HG02623 (cell line): Measurements from ENCODE around the gene PLPP3.

ENCODE experiments used
- ATAC-seq: cut with Tn5 transposase; IDR thresholded peaks from one replicate; pipeline ENCODE4 v1.9.1; 2021; ENCODE audit warnings: moderate library complexity; ENCODE audit not compliant: unreplicated experiment

Gene PLPP3

DNA sequence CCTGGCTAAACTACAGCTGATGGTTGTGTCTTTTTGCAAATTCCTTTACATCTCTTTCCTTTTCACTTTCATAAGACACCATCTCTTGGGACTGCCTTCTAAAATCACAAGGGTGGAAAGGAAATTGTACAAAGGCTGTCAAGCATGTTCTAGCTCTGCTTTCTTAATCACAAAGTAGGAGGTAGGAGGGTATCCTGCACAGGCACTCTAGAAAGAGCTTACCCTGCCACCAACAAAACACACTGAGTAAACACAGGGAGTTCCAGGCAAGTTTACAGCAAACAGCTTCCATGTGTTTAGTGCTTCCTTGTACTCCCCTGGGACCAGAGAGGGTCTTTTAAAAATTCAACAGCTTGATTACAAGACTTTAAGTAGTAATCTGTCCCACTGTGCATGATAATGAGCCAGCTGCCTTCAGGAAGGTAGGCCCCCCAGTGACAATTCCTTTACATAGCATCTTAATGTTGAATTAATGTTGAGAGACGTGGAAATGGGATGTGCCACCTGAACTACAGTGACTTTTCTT, 2.4 kb downstream of the PLPP3 start:
- ATAC-seq, result no peak

DNA sequence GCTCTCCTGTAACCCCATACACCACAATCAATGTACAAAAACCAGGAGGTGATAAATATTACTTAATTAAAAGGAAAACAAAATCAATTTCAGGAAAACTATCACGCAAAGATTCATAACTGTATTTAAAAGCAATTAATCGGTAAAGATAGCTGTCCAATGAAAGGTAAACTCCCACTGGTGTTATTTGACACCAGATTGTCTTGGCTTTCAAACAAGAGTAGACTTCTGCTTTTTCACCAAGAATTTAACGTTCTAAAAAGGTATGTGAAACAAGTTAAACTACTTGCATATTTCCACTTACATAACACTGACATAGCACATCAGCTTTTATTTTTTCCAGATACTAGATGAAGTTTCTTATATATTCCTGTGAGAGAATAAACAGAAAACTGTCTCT, 3.5 kb downstream of the PLPP3 start:
- ATAC-seq, result no peak

DNA sequence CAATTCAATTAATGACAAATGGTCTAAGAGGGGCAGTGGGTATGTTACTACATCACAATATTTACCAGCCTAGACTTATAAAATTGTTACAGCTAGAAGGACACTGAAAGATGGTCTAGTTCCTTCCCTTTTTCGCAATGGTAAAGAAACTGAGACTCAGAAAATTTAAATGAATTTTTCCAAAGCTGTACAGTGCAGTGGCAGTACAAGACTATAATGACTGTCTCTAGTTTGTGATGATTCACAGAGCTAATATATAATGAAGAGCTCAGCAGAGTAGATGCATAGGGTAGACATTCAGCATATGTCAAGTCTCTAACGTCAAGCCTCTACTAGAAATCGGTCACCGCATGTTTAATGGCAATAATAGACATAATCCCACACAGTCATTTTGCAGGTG, 4.6 kb downstream of the PLPP3 start:
- no peak for ATAC-seq

DNA sequence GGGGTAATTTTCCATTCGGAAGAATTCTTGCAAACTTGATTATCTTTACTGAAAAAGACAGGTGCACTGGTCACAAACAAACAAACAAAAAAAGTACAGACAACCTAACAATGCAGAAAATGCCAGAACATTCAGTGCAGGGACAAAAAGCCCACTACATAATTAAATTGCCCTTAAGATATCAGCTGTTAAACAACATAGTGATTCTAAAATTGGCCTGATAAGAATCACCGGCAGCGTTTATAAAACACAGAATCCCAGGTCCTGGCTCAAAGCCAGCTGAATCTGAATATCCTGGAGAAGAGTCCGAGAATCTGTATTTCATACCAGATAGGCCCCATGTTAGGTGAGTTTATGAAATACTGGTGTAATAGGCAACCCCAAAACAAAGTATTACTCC, 6.1 kb downstream of the PLPP3 start:
- ATAC-seq, result no peak

DNA sequence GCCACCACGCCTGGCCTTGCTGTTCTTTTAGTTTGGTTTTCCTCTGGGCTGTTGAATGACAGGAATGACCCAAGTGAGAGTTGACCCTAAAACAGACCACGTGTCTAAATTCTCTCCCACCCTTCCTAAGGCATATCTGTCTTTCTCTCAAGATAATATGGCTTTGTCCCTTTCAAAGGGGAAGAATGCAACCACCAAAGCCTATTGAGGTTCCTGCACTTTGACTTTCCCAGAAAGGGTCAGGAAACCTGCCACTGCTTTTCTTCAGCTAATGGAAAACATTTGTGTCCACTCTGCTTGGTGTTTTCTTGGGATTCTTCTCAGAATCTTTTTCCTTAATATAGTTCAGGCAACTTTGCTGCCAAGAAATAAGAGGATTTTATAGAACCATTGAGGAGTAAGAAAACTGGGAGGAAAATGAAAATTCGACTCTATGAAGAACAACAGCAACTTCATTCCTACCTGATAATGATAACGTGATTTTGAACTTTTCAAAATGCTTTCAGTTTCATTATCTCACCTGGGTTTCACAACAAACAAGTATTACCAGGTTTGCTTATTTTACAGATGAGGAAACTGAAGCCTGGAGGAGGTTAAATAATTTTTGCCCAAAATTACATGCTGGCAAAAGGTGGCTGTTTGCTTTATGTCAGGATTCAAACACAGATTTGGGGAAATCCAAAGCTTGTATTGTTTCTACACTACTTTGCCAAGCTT, 6.9 kb downstream of the PLPP3 start:
- no peak for ATAC-seq

DNA sequence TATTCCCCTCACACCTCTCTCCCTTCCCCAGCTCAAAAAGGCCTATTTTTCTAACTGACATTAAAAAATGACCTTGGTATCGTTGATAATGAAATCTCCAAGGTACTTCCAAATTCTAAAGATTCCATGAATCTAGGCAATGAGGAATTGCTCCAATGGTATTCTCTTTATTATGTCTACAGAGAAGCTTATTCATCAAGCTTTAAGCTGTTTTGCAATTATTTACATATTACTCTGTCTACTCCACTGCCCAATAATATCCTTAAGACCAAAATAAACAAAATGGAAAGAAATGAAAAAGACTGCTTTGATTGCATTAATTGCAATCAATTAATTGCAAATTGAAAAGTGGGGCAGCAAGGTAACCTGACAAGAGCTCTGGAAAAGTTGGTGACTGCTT, 7.9 kb downstream of the PLPP3 start:
- ATAC-seq, result no peak

DNA sequence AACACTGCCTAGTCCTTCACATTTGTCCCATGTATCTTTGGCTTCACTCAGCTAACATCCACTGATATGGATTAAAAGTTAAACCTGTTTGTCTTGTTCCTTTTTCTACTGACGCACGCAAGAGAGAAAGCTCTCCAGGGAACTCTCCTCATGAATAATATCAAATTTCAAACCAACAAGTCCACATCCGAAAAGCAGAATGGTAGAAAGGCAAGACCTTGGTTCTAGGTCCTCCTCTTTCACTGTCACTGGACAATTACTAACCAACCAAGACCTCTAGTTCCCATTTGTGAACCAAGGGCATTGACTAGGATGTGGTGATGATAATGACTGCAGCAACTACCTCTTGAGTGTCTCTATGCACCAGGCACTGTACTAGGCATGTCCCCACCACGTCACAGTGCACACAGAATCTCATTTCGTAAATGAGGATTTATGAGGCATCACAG, 8.4 kb downstream of the PLPP3 start:
- ATAC-seq, result no peak

DNA sequence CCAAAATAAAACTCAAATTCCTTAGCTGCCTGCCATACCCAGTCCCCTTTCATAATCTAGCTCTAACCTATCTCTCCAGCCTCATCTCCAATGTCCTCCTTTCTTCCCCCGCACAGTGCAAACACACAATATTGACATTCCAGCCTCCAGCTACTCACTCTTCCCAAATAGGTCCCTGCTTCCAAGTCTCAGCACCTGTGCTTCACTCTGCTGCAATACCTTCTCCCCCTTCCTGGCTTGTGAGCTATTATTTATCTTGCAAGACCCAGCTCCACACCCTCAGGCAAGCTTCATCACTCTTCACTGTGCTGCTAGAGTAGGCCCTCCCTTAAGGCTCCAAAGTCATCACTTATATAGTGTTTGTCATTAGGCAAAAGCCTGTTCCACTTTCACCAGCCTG, 9.7 kb downstream of the PLPP3 start:
- no peak for ATAC-seq

DNA sequence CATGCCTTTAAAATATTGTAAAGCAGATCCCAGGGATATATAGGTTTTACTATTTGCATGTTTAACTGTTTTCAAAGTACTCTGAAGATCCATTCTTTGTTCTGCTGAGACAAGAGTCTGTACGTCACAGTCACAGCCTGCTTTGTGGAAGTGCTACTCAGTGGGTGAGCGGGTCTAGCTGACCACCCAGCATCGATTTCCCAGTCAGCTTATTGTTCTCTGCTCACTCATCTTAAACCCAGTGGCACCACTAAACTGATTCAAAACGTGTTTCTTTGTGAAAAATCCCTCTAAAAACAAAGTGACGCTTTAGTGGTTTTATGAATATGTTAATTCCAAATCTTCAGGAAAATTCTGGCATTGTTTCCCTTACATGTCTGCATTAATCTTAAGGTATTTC, 12.4 kb downstream of the PLPP3 start:
- ATAC-seq, result no peak

DNA sequence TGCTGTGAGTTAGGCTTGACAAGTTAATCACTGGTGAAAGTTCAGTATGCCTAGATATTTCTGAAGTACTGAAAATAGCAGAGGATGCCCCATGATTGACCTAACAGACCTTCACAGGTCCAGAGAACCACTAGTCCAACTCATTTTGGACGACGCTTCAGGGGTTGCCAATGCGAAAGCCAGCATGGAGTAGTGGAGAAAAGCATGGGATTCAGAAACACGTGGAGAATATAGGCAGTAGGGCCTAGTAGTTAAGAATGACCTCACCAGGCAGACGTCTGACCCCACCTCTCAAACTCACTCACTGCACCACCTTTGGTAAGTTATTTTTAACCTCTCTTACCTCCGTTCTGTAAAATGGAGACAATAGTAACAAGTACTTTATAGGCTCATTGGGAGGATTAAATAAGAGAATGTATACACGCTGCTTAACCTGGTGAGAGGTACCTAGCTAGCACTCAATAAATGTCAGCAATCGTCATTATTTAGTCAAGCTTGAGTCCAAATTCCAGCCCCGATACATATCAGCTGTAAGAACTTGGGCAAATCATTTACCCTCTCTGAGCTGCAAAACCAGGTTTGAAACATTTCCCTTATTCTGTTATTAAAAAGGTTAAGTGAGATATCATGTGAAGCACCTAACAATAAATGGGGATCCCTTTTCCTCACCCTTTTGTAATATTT, 13.2 kb downstream of the PLPP3 start:
- no peak for ATAC-seq

DNA sequence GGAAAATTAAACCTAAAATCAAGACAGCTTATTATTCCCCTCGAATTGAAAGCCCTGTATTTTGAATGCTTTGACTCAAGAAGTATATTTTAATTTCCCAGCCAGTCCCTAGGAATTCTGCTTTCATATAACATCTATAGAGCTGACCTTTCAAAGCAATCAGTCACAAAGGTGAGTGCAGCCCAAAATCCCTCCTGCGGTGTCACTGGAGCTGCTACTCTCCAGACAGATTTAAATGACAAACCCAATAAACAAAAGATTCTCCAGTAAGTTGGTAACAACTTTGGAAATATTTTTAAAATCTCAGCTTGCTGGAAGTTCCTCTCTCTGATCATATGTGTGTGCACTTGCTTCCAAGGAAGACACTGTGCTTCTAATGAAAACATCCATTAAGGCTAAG, 14.7 kb downstream of the PLPP3 start:
- ATAC-seq, result no peak

DNA sequence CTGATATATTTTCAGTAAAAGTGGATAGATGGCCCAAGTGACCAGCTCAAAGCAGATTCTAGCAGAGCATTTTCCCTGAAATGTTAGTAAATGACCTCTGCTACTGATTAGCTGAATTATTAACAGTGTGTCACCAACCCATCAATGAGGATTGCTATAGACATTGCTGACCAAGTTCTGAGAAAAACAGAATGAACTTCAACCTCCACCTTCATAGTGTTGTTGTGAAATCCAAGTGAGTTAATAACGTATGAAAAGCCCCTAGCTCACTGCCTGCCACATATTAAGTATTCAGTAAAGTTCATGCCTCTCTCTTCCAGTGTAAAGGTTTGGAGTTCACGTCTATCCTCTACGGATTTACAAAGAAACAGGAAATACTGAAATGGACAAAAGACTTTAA, 15.8 kb downstream of the PLPP3 start:
- ATAC-seq, result no peak

DNA sequence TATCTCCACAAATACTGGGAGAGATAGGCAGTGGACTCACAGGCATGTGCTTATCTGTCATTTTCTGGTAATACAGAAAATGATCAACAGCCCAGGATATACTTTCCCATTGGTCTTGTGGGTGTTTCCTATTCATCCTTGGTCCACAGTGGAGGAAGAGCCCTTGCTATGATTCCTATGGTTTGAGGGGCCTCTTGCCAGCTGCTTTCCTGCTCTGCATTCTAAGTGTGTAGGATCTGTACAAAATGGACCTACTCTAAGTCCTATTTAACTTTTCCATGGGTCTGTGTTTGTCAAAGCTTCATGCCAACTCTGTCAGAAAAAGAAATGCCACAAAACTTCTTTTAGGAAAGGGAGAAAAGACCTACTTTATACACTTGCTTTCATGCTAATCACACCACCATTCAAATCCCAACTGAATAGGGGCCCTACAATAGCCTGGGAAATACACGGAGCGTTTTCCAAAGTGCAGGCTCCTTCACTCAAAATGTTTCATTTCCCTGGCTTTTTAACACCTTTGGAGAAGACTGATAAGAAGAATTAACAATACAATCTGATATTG, 16.4 kb downstream of the PLPP3 start:
- no peak for ATAC-seq

DNA sequence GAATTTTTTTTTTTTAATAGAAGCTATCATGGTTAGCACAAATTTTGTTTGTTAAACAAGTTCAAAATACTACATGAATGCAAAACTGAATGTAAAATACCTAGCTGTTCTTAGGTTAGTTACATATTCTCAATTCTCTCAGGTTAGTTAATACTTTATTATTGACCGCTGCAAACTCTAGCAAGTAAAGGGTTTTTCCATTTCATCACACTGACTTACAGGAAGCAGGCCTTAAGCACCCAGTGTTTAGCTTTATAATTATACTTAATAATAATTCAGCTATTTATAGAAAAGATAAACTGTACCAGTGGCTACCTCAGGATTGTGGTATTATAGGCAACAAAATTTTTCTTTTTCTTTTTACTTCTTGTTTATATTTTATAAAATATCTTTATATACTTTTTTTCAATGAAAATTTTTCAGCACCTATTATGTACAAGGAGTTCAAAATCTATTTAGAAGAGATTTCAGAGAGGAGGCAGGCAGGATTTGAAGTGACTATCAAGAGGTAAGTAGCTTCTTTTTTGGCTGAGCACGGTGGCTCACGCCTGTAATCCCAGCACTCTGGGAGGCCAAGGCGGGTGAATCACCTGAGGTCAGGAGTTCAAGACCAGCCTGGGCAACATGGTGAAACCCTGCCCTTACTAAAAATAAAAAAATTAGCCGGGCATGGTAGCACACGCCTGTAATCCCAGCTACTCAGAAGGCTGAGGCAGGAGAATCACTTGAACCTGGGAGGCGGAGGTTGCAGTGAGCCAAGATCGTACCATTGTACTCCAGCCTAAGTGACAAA, 17.9 kb downstream of the PLPP3 start:
- ATAC-seq, result no peak

DNA sequence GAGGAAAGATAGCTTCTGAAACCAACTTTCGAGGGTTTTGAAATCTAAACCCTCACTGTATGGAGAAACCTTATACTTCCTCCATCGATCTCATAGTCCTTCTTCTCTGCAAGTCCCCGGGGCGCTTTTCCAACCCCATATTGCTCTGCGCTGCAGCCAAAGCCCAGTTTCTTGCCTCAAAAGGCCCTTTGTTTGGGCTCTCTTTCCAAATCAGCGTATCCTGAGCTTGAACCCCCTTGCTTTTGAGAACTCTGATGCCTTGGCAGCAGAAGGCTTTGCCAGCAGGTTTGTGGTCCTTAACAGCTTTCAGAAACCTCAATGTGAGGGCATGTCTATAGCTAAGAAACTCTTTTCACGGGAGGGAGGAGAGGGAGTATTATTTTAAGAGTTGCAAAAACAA, 21.6 kb downstream of the PLPP3 start:
- ATAC-seq, result no peak

DNA sequence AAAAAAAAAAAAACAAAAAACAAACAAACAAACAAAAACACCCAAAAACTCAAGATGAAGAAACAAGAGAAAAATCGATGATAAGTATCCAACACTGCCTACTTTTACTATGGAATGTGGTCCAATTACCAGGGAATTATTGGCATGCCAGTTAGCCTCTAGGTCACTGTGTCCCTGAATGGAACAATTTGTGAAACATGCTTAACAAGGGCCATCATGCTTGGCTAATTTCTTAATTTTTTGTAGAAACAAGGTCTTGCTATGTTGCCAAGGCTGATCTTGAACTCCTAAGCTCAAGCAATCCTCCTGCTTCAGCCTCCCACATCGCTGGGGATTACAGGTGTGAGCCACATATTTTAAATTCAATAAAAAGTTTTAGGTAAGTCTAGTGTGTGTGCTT, 23.9 kb downstream of the PLPP3 start:
- no peak for ATAC-seq

DNA sequence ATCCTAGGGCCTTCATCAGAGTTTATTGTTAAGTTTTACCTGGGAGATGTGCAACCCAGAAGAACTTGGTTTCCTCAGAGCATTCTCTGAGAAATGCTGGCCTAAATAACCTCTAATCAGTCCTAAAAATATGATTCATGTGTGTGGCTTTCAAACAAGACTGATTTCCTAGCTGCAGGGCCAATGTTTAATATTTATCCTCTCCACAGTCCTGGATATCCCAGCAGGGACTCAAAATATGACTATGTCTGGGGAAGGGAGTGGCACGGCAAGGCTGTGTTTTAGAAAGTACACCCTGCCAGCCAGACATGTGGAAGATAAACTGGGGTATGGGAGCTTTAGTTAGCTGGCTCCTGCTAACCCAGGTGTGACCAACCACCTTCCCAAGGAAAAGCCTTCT, 26.3 kb downstream of the PLPP3 start:
- ATAC-seq, result no peak

DNA sequence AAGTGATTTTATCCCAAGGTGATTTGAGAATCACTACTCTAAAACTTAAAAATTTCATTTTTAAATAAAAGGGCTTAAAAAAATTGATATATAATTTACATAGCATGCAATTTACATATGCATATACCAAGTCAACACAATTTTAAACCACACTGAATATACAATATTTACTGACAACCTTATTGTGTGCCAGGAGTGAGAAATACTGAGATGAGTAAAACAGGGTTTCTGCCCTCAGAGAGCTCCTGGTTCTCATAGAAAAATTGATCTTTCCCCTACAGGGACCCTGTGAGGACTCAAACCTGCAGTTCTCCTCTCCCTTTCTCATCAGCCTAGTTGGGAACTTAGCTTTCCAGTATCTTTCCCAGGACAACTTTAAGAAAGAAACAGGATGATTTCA, 27.0 kb downstream of the PLPP3 start:
- no peak for ATAC-seq

DNA sequence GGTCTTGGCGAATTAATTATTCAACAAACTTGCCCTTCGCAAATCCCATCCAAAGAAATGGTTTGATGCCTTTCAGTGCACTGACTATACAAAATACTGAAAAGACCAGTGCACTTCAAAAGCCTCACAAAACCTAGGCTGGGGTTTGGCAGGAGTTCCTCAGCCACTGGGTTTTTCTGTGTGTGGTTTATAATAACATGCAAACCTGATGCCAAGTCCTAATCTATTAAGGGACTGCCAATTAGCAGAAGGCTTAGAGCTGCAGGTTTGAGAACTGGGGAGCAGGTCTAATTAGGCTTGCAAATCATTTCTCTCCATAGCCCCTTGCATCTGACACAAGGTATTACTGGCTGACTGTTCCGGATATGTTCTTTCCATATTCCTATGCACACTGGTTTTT, 27.7 kb downstream of the PLPP3 start:
- ATAC-seq, result no peak

DNA sequence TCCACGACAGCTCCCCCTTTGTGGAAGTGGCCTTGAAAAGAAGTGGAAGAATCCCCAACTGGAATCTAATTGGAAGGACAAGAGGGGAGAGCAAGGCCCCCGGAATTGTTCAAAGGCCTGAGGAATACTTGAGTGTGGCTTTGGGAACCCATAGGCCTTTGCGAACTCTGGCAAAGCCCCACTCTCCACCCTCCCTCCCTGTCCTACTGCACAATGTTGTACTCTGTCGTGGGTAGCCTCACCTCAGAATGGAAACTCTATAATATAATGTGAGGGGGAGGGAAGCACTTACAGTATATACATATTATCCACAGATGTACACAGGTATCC, 28.5 kb downstream of the PLPP3 start:
- no peak for ATAC-seq

DNA sequence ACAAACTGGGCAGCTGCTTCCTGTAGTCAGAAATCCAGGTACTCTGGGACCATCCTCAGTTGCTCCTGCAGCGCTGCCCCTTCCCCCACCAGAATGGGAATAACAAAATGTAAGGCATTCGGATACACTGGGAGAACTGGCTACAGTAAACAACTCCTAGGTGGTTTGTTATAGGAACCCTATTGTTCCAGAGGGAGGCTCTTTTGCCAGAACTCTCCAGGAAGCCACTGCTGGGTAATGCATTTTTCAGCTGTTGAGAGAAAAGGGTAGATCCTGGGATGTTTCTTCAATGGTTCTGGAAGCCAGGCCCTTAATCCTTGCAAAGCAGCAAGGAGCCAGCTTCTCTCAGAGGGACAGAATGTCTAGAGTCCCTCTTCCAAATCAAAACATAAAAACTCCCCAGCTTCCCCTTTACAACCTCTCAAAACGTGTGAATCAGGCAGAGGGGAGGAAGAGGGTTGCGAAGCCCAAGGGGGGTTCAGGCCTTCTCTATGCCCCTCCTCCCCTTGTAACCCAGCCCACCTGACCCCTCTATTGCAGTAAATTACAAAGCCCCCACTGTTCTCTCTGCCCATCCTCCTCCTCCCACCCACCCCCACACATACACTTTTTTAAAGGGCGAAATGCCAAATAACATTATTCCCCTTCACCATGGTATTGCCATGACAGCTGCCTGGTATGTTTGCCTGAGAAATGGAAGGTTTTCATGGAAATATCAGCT, 29.1 kb downstream of the PLPP3 start:
- ATAC-seq, result no peak
